NT2/D1 (cell line): Measurements from ENCODE around the gene SYT1.

ENCODE experiments used
- YY1 ChIP-seq: IDR thresholded peaks from 2 replicates; pipeline ENCODE4 v1.6.1; 2011; ENCODE audit not compliant: insufficient read length, insufficient read depth
- ZNF274 ChIP-seq: IDR thresholded peaks from 2 replicates; pipeline ENCODE4 v1.6.1; 2011; ENCODE audit warnings: mild to moderate bottlenecking, low read depth, low read length

DNA sequence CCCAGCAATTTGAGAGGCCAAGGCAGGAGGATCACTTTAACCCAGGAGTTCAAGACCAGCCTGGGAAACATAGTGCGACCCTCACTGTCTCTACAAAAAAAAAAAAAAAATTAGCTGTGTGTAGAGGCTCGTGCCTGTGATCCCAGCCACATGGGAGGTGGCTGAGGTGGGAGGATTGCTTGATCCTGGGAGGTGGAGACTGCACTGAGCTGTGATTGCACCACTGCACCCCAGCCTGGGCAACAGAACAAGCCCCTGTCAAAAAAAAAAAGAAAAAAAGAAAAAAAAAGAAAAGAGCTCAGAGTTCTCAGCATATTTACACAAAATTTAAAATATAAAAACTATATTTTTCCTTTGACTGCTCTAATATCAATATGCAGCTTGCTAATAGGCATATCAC, 260.8 kb downstream of the SYT1 start:
- no peak for TF ChIP-seq YY1
- no peak for TF ChIP-seq ZNF274
